ENCODE data around the gene SLC38A8.

GRCh38 chr16:83973581-83974385, 68.8 kb downstream of the SLC38A8 start:
- TF ChIP-seq, protein P1, sequence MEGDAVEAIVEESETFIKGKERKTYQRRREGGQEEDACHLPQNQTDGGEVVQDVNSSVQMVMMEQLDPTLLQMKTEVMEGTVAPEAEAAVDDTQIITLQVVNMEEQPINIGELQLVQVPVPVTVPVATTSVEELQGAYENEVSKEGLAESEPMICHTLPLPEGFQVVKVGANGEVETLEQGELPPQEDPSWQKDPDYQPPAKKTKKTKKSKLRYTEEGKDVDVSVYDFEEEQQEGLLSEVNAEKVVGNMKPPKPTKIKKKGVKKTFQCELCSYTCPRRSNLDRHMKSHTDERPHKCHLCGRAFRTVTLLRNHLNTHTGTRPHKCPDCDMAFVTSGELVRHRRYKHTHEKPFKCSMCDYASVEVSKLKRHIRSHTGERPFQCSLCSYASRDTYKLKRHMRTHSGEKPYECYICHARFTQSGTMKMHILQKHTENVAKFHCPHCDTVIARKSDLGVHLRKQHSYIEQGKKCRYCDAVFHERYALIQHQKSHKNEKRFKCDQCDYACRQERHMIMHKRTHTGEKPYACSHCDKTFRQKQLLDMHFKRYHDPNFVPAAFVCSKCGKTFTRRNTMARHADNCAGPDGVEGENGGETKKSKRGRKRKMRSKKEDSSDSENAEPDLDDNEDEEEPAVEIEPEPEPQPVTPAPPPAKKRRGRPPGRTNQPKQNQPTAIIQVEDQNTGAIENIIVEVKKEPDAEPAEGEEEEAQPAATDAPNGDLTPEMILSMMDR (IDR thresholded peaks at IDR 0.05; ENCODE audit: low read depth, low read length), result no peak
- TF ChIP-seq EZH2phosphoT487 (IDR thresholded peaks at IDR 0.05; ENCODE audit: low read depth), result no peak
